HL-60/S4 (cell line): Measurements from ENCODE around the gene ATOH1.

Source experiments
- in situ Hi-C: fragments of 300-500 bp; cut with MboI; formaldehyde crosslinking; loops from 2 replicates; pipeline ENCODE4 v1.14.3; 2022; ENCODE audit warnings: low sequenced_read_pairs

The ATOH1 gene, protein sequence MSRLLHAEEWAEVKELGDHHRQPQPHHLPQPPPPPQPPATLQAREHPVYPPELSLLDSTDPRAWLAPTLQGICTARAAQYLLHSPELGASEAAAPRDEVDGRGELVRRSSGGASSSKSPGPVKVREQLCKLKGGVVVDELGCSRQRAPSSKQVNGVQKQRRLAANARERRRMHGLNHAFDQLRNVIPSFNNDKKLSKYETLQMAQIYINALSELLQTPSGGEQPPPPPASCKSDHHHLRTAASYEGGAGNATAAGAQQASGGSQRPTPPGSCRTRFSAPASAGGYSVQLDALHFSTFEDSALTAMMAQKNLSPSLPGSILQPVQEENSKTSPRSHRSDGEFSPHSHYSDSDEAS

DNA sequence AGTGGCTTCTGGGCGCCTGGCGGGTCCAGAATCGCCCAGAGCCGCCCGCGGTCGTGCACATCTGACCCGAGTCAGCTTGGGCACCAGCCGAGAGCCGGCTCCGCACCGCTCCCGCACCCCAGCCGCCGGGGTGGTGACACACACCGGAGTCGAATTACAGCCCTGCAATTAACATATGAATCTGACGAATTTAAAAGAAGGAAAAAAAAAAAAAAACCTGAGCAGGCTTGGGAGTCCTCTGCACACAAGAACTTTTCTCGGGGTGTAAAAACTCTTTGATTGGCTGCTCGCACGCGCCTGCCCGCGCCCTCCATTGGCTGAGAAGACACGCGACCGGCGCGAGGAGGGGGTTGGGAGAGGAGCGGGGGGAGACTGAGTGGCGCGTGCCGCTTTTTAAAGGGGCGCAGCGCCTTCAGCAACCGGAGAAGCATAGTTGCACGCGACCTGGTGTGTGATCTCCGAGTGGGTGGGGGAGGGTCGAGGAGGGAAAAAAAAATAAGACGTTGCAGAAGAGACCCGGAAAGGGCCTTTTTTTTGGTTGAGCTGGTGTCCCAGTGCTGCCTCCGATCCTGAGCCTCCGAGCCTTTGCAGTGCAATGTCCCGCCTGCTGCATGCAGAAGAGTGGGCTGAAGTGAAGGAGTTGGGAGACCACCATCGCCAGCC, at the start of gene ATOH1:
ATOH1 (plus strand) TSS at position 422 of the 663 bp plus-strand sequence; CDS start at position 596, 174 bp downstream.
- in situ Hi-C loops: no loop called here

DNA sequence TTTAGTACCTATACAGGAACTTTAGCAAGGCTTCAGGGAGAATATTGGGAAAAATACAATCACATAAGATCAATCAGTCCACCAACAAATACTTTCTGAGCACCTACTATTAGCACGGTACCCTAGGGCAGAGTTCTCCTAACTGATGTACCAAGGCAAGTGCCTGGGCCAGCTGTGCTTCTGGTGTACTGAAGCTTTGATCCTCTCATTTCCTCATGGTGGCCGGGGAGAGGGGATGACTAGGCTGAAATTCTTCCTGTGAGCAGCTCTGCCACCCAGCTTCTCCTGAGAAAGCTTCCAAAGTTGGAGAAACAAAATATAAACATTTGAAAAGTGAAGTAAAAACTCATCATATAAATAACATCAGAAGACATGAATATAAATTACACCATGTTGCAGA, 49.3 kb upstream of the ATOH1 start:
- in situ Hi-C loops: loop anchor here (25.0 kb wide), 2 partner anchors 358 to 608 kb away; no protein-coding TSS in a partner anchor

DNA sequence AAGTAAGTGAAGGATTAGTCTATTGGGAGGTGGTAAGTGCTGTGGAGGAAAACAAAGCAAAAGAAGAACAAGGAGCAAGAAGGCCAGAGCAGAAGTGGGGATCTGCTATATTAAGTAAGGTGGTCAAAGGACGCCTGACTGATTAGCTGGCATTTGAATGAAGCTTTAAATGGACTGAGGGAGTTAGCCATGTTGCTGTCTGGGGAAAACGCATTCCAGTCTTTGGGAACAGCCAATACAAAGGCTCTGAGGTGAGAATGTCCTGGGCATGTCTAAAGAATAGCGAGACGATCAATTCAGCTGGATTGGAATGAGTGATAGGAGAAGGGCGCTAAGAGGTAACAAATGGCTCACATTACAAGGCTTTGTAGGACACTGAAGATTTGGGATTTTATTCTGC, 48.5 kb upstream of the ATOH1 start:
- in situ Hi-C loops: loop anchor here (25.0 kb wide), 2 partner anchors 357 to 607 kb away; no protein-coding TSS in a partner anchor

DNA sequence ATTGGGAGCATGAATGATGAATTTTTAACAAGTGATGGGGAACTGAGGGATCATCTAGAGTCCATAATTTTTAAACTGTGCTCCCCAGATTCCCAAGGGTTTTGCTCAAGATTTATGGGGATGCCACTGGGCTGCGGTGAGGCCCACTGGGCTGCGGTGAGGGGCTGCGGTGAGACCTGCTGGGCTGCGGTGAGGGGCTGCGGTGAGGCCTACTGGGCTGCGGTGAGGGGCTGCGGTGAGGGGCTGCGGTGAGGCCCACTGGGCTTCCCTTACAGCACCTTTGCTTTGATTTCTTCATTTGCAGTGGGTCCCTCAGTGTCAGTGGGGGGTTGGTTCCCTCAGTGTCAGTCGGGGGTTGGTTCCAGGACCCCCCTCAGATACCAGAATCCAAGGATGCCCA, 47.4 kb upstream of the ATOH1 start:
- in situ Hi-C loops: loop anchor here (25.0 kb wide), 2 partner anchors 356 to 606 kb away; no protein-coding TSS in a partner anchor

DNA sequence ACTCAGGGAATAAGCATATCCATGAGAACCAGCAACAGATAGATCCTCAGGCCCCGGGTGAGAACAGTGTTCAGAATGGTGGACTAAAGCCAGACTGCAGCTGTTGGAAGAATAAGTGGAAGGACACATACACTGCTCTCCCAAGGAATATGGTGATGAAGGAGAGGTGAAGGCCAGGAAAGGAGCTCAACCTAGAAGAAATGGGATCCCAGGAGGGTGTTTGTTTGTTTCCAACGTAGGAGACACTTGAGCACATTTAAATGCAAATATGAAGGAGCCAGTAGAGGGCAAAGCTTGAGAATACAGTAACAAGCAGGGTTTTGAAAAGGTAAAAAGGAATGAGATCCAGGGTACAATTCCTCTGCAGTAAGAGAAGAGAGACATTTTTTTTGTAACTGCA, 42.4 kb upstream of the ATOH1 start:
- in situ Hi-C loops: loop anchor here (25.0 kb wide), 2 partner anchors 351 to 601 kb away; no protein-coding TSS in a partner anchor

DNA sequence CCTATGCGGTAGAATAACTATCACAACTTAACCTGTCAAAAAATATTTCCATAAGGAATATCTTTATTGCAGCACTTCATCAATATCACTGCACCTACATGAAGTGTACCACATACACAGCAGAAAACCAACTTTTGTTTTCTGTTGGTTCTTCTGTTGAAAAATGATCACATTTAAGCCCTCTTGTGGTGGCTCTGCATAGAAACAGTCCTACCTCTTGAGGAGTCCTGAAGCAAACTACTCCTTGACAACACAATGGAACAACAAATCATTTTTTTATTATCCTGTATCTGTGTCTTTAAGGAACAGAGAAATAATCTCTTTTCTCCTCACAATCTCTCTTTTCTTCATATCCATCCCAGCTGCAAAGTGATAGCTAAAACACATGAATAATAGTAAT, 39.8 kb upstream of the ATOH1 start:
- in situ Hi-C loops: loop anchor here (25.0 kb wide), 2 partner anchors 349 to 599 kb away; no protein-coding TSS in a partner anchor

DNA sequence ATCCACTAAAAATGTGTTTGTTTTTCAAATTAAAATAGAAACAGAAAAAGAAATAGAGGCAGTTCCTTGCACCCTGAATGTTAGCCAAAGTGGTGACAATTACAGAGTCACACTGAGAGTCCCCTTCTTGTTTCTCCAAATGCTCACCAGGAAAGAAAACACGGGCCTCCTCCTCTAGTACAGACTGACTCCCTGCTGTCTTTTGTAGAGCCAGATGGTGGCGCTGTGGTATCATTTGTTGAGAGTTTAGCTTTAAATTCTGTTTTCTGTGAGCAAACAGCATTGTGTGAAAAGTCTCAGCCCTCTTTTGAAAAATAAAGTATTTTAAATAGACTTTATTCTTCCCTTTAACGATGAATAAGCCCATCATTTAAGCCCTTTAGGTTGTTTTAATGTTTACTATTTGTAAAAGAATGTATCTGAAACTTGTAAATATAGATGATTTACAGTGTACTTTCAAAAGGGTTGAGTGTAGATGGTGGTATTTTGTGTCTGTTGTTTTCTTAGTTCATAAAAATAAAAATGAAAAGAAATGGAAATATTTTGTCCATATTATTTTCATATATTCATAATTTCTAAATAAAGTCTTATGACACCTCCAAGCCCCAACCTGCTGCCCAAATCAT, 36.9 kb upstream of the ATOH1 start:
- in situ Hi-C loops: loop anchor here (25.0 kb wide), 2 partner anchors 346 to 596 kb away; no protein-coding TSS in a partner anchor

DNA sequence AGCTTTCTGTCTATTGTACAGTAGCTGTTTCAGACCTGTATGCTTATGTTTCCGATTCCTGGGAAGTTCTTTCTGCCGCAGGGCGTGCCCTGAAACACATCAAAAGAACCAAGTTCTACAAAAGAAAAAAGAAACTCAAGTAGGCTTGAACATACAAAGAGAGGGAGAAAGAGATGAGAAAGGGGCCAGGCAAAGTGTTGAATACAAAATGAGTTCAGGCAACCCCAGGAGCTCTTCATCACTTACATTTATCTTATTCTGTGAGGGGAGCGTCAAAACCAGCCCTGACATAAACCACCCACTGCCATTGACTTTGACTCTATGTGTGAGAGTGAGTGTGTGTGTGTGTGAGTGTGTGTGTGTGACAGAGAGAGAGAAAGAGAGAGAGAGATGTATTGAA, 26.5 kb upstream of the ATOH1 start:
- in situ Hi-C loops: no loop called here

DNA sequence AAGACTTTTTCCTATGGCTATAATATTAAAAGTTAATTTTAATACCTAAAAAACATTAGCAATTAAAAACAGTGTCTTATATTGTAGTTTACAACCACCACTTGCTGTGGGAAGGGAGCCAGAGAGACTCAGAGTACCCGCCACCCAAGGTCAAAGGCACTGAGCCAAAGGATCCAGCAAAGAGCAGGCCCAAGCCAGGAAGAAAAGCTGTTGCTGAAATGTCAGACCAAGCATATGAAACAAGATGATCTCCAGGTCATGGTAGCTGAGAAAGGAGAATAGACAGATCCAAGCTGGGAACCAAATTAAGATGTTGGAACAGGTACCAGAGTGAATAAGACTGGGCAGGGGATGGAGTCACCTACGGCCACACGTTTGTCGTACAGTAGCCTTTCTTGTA, 18.8 kb upstream of the ATOH1 start:
- in situ Hi-C loops: no loop called here

DNA sequence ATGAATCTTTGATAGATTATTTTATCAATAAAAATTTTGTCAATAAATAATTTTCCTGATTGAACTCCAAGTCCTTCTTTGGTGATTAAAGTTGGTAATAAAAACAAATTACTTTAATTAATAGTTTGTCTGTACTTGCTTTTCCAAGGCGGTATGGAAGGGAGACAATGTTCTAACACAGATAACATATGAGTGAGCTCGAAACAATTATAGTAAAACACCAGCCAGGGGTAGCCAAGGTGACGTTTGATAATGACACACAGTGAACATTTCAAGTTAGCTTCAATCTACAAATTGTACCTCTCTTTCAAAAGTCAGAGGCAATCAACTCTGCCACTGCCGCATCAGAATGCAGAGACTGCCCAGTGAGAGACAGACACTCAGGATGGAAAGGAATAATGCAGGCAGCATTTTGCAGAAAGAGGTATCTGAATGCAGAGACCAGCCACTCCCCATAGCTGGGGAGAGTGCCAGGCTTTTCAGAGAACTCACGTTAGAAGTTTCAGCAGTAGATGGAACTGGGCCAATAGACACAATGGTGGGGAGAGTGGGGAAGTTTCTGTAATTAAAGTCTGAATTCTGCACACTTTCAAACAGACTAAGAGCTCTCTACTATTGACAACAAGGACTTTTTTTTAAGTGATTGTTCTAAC, 18.1 kb upstream of the ATOH1 start:
- in situ Hi-C loops: no loop called here

DNA sequence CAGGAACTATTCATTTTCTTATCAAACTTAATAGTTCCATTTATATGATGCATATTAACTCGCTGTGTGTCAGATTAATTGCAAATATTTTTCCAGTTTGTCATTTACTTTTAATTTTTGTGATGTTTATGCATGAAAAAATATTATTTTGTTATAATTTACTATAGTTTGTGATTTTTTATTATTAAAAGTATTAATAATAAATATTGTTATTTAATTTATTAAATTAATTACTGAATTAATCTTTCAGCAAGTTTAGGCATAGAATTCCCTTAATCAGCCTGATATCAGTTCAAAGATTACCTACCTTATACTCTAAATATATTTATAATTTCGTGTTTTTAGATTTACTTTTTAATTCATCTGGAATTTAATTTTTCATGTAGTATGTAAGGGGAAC, 15.5 kb upstream of the ATOH1 start:
- in situ Hi-C loops: no loop called here

DNA sequence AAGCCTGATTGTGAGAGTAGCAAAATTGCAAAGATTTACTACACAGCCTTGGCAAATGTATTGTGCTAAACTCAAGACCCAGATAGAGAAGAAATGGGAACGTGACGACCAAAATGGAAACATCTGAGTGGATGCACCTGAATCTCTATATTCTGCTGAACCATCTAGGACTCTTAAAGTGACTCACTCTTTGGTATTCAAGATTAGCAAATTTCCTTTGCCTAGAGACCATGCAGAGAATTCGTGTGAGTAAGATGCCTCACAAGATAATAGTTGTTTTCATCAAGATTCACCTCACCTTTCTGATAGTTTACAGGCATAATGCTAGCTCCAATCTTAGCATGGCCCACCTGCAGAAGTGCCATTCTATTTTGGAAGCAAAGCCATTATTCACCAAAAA, 14.4 kb upstream of the ATOH1 start:
- in situ Hi-C loops: no loop called here

DNA sequence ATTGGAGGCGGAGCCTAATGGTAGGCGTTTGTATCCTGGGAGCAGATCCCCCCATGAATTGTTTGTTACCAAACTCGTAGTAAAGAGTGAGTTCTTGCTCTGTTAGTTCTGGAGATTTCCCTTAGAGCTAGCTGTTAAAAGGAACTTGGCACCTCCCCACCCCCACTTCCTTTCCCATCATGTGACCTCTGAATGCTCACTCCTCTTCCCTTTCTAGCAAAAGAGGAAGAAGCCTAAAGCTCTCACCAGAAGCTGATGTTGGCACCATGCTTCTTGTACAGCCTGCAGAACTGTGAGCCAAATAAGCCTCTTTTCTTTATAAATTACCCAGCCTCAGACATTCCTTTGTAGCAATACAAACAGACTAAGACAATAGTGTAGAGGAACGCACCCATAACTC, 13.8 kb upstream of the ATOH1 start:
- in situ Hi-C loops: no loop called here

DNA sequence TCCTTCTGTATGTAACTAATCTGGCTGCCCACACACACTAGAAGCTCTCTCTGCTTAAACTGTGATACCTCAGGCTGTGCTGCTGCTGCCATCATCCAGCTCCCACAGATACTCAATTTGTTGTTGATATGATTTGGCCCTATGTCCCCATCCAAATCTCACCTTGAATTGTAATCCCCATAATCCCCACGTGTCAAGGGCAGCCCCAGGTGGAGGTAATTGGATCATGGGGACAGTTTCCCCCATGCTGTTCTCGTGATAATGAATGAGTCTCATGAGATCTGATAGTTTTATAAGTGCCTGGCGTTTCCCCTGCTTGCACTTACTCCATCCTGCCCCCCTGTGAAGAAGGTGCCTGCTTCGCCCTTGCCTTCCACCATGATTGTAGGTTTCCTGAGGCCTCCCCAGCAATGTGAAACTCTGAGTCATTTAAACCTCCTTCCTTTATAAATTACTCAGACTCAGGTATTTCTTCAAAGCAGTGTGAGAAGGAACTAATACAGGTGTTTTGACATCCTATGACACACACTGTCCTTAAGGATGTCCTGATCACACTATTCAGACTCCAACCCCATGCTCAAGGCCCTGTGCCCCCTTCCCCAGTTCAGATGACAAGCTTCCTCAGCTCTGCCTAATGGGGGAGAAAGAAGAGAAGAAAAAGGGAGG, 2.9 kb upstream of the ATOH1 start:
- in situ Hi-C loops: no loop called here

DNA sequence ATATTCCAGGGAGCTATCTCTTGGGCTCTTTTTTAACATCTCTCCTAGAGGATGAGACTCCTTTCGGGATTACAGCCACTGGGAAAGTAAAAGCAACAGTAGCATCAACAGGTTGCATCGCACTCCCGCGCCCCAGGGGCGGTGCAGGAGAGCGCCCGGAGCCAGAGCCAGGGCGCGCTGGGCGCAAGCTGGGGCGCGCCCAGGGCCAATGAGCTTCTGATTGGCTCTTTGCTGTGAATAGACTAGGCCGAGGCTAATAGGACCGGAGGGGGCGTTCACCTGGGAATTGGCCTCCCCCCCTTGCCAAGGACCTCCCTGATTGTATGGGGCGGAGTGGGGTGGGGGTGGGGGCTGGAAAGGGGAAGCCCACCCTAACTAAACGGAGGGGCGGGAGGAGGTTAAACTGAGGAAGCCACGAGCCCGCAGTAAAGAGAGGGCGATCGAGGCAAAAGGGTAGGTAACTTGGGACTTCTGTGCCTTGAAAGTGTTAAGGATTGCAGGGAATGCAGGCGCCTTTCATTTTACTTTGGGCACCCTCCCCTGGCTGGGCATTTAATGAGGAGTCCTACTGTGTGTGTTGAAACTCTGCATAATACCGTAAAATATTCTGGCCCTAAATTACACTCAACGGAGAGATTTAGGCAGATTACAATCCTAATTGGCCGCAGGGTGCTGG, 1.1 kb upstream of the ATOH1 start:
- in situ Hi-C loops: no loop called here

DNA sequence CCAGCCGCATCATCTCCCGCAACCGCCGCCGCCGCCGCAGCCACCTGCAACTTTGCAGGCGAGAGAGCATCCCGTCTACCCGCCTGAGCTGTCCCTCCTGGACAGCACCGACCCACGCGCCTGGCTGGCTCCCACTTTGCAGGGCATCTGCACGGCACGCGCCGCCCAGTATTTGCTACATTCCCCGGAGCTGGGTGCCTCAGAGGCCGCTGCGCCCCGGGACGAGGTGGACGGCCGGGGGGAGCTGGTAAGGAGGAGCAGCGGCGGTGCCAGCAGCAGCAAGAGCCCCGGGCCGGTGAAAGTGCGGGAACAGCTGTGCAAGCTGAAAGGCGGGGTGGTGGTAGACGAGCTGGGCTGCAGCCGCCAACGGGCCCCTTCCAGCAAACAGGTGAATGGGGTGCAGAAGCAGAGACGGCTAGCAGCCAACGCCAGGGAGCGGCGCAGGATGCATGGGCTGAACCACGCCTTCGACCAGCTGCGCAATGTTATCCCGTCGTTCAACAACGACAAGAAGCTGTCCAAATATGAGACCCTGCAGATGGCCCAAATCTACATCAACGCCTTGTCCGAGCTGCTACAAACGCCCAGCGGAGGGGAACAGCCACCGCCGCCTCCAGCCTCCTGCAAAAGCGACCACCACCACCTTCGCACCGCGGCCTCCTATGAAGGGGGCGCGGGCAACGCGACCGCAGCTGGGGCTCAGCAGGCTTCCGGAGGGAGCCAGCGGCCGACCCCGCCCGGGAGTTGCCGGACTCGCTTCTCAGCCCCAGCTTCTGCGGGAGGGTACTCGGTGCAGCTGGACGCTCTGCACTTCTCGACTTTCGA, 654 bp downstream of the ATOH1 start:
- in situ Hi-C loops: no loop called here

DNA sequence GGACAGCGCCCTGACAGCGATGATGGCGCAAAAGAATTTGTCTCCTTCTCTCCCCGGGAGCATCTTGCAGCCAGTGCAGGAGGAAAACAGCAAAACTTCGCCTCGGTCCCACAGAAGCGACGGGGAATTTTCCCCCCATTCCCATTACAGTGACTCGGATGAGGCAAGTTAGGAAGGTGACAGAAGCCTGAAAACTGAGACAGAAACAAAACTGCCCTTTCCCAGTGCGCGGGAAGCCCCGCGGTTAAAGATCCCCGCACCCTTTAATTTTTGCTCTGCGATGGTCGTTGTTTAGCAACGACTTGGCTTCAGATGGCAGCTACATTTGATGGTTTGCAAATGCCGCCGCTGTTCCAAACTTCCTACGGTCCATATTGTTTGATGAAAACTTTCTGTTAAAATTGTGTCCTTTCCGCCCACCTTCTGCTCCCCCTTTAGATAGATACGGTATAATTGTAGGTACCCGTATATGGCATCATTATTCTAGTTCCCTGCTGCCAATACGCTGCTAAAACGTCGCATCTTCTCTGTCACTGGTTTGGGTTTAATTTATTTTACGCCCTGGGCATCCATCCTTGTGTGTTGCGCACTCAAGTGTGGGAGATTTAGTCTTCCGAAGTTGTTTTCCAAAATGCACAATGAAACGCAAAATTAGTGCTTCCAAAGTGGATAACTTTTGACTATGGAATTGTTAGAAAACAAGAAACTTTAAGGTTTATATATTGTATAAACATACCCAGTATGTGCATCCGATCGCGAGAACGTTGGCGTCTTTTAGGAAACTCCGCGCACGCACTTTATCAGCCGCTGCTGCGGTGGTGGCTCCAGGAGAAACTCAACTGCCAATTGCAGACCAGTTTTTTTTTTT, 1.5 kb downstream of the ATOH1 start:
- in situ Hi-C loops: no loop called here
